Colon (tissue), 2 donors: ENCODE data around the gene L3HYPDH.
"Not testable (repeated sequence)": the region's sequence is repeated elsewhere in the genome, so short reads cannot be mapped to it uniquely, and the experiment has no call there.

Experiments
- FAIRE-seq: peaks from 2 replicates; lab custom pipeline; 2012; peaks lifted over from hg19 to GRCh38; lab: Jason Lieb, UNC
- donor health status: control.
- donor health status: control.

The L3HYPDH gene

GRCh38 chr14:59478540-59478939, 5.7 kb downstream of the L3HYPDH start:
- FAIRE-seq = no peak

- FAIRE-seq = no peak
These were observed 8.5 kb downstream of the L3HYPDH start for GRCh38 chr14:59475709-59476108.

GRCh38 chr14:59474172-59474571, 10.0 kb downstream of the L3HYPDH start:
- no peak for FAIRE-seq

- FAIRE-seq = no peak
These were observed 18.7 kb downstream of the L3HYPDH start, which contains the start of gene GPR135 for GRCh38 chr14:59465316-59466135. Gene GPR135, minus strand, starts transcription at chr14:59465380. Its CDS starts 154 bp downstream, at chr14:59465226.

- FAIRE-seq = no peak
These were observed 19.5 kb downstream of the L3HYPDH start for GRCh38 chr14:59464486-59465315.

- FAIRE-seq = no peak
These were observed 20.3 kb downstream of the L3HYPDH start for GRCh38 chr14:59463787-59464485.

- no peak for FAIRE-seq
These were observed 22.3 kb downstream of the L3HYPDH start for GRCh38 chr14:59461891-59462290.

GRCh38 chr14:59460378-59460777, 23.8 kb downstream of the L3HYPDH start:
- FAIRE-seq = no peak

GRCh38 chr14:59458486-59458885, 25.7 kb downstream of the L3HYPDH start:
- FAIRE-seq = no peak

- FAIRE-seq = no peak
These were observed 28.8 kb downstream of the L3HYPDH start for GRCh38 chr14:59455411-59455810.

GRCh38 chr14:59454139-59454538, 30.1 kb downstream of the L3HYPDH start:
- FAIRE-seq = no peak

GRCh38 chr14:59451849-59452248, 32.4 kb downstream of the L3HYPDH start:
- no peak for FAIRE-seq

GRCh38 chr14:59450716-59451115, 33.5 kb downstream of the L3HYPDH start:
- no peak for FAIRE-seq

GRCh38 chr14:59448673-59449072, 35.5 kb downstream of the L3HYPDH start:
- not testable (repeated sequence) for FAIRE-seq

GRCh38 chr14:59439256-59439965, 44.8 kb downstream of the L3HYPDH start:
- no peak for FAIRE-seq

- FAIRE-seq = no peak
These were observed 46.0 kb downstream of the L3HYPDH start for GRCh38 chr14:59438195-59438647.

GRCh38 chr14:59435987-59436386, 48.2 kb downstream of the L3HYPDH start:
- FAIRE-seq = no peak

- no peak for FAIRE-seq
These were observed 49.1 kb downstream of the L3HYPDH start for GRCh38 chr14:59435101-59435500.

GRCh38 chr14:59429790-59430189, 54.4 kb downstream of the L3HYPDH start:
- no peak for FAIRE-seq

- FAIRE-seq = no peak
These were observed 55.6 kb downstream of the L3HYPDH start for GRCh38 chr14:59428581-59429012.
